Peyer's patch (tissue), 4 donors: ENCODE measurements around the gene FAM20C.

ENCODE experiments used
- CTCF ChIP-seq, 6 experiments: fragments of 450-650 bp in 4 of 6; fragments of 200-600 bp in 2 of 6; sonication (generic) in 1 of 6; IDR thresholded peaks; one replicate each; pipeline ENCODE4 v1.5.1; 2017 to 2019; ENCODE audit warnings: antibody characterized with exemption in 6 of 6, mild to moderate bottlenecking in 3 of 6, moderate library complexity in 1 of 6
- POLR2A ChIP-seq, 2 donors: fragments of 450-650 bp; IDR thresholded peaks; one replicate each; pipeline ENCODE4 v1.5.1; 2017; ENCODE audit warnings: antibody characterized with exemption in 2 of 2, mild to moderate bottlenecking in 2 of 2, moderate library complexity in 2 of 2

- TF ChIP-seq POLR2A (IDR thresholded peaks at IDR 0.05) (no peak), CTCF (IDR thresholded peaks at IDR 0.05) (no peak)
These were observed 106.8 kb downstream of the FAM20C start for GRCh38 chr7:299169-299568.
